Measurements from ENCODE around the gene FGFBP1. TPM values are rescaled to one million over a fixed set of nuclear protein-coding genes. Genes with fewer than 3 reads are reported as not detected.

The FGFBP1 gene
- total and polyA plus RNA-seq, 8 donors = 0.10 to 52.1 (median 0.14) TPM; not detected in 2

- intact Hi-C loops (cut with DNase I) = no loop called here
- DNase-seq (no peak), ATAC-seq (no peak)
- no peaks in the 10 kb centered on the region for H3K9me3 ChIP-seq
- no peak overlapping the region for H3K4me3 ChIP-seq
- H3K36me3 ChIP-seq = no peaks in the 10 kb centered on the region
- H3K27me3 ChIP-seq = peaks cover 3 to 10% of the 10 kb centered on the region in 2 donors
- no peaks in the 10 kb centered on the region for H3K4me1 ChIP-seq
- no peak overlapping the region for H3K27ac ChIP-seq
- no peak for TF ChIP-seq CTCF (IDR thresholded peaks at IDR 0.05)
These were observed 9.0 kb downstream of the FGFBP1 start for GRCh38 chr4:15929540-15929939.

GRCh38 chr4:15928883-15929282, 9.7 kb downstream of the FGFBP1 start:
- peaks cover 3 to 10% of the 10 kb centered on the region in 2 donors for H3K27me3 ChIP-seq
- H3K4me3 ChIP-seq = no peak overlapping the region
- no peak for ATAC-seq
- H3K4me1 ChIP-seq = no peaks in the 10 kb centered on the region
- intact Hi-C loops (cut with DNase I) = no loop called here
- no peak overlapping the region for H3K27ac ChIP-seq
- no peak for TF ChIP-seq CTCF (IDR thresholded peaks at IDR 0.05)
- no peaks in the 10 kb centered on the region for H3K36me3 ChIP-seq
- no peak for DNase-seq
- no peaks in the 10 kb centered on the region for H3K9me3 ChIP-seq

GRCh38 chr4:15926486-15926885, 12.1 kb downstream of the FGFBP1 start:
- no peak for TF ChIP-seq CTCF (IDR thresholded peaks at IDR 0.05)
- Histone ChIP-seq H3K36me3 (no peaks in the 10 kb centered on the region), H3K4me3 (no peak overlapping the region), H3K9me3 (no peaks in the 10 kb centered on the region), H3K27me3 (peaks cover 3 to 10% of the 10 kb centered on the region in 2 donors), H3K27ac (no peak overlapping the region), H3K4me1 (no peaks in the 10 kb centered on the region)
- intact Hi-C loops (cut with DNase I) = no loop called here
- DNase-seq (no peak), ATAC-seq (no peak)

GRCh38 chr4:15925830-15926229, 12.7 kb downstream of the FGFBP1 start:
- H3K4me3 ChIP-seq = no peak overlapping the region
- no peaks in the 10 kb centered on the region for H3K4me1 ChIP-seq
- H3K36me3 ChIP-seq = no peaks in the 10 kb centered on the region
- H3K27me3 ChIP-seq = peaks cover 0 to 10% of the 10 kb centered on the region in 2 donors
- no peak overlapping the region for H3K27ac ChIP-seq
- DNase-seq (no peak), ATAC-seq (no peak)
- no peak for TF ChIP-seq CTCF (IDR thresholded peaks at IDR 0.05)
- H3K9me3 ChIP-seq = no peaks in the 10 kb centered on the region
- intact Hi-C loops (cut with DNase I) = no loop called here

- intact Hi-C loops (cut with DNase I) = no loop called here
- no peak for ATAC-seq
- H3K27me3 ChIP-seq = peaks cover 0 to 5% of the 10 kb centered on the region in 2 donors
- no peaks in the 10 kb centered on the region for H3K9me3 ChIP-seq
- no peaks in the 10 kb centered on the region for H3K4me1 ChIP-seq
- H3K27ac ChIP-seq = no peak overlapping the region
- no peak overlapping the region for H3K4me3 ChIP-seq
- H3K36me3 ChIP-seq = no peaks in the 10 kb centered on the region
- no peak for TF ChIP-seq CTCF (IDR thresholded peaks at IDR 0.05)
- no peak for DNase-seq
These were observed 17.0 kb downstream of the FGFBP1 start for GRCh38 chr4:15921592-15921932.

Data from left lung (tissue), 10 donors.